K562 (cell line): ENCODE results near the gene DSG2. TPM values are rescaled to one million over a fixed set of nuclear protein-coding genes. Genes with fewer than 3 reads are reported as not detected.

Experiments used
- ATAC-seq: fragments of 200-7000 bp; cut with Tn5 transposase; 3 replicates; pipeline ENCODE4 v1.9.1; 2020; ENCODE audit warnings: moderate library complexity
- BruUV-seq: library from RNA; stranded (reverse); fragments of 400-500 nt; replicated peaks from 2 replicates; lab custom pipeline; 2021; lab: Mats Ljungman, UMichigan
- CTCF ChIA-PET: fragments of 300-600 bp; formaldehyde crosslinking; extraction: SDS; loops from one replicate; lab custom pipeline; 2021; ENCODE audit warnings: low intra/inter-chr PET ratio; lab: Yijun Ruan, JAX
- POLR2A ChIA-PET: fragments of 300-600, 350-650 bp; sonication (Branson Sonifier 250); formaldehyde crosslinking; extraction: SDS; loops from one replicate; lab custom pipeline; 2021; ENCODE audit warnings: antibody characterized with exemption, inconsistent platforms; lab: Yijun Ruan, JAX
- DNase-seq, 4 experiments: peaks; one replicate each; pipeline versions ENCODE4 v3.0.0 to v3.0.0-alpha.2; 2011 to 2018; ENCODE audit warnings: low spot score in 3 of 4, mixed read lengths in 3 of 4; ENCODE audit errors: extremely low read depth in 1 of 4
- FAIRE-seq: peaks from 2 replicates; lab custom pipeline; 2011; peaks lifted over from hg19 to GRCh38; lab: Jason Lieb, UNC
- H2AFZ ChIP-seq: 2 replicates; pipeline ENCODE4 v1.6.0; 2011; ENCODE audit warnings: low read depth, low read length, control low read depth, inconsistent platforms
- H3K27ac ChIP-seq: fragments of 200-600 bp; 3 replicates; pipeline ENCODE4 v1.8.0; 2011; ENCODE audit warnings: low read depth, mild to moderate bottlenecking, control low read depth, inconsistent platforms, low read length, moderate library complexity, mixed read lengths; ENCODE audit errors: extremely low read depth
- H3K27me3 ChIP-seq, 2 experiments: fragments of 300-600 bp in 1 of 2; 2 replicates in 1 of 2; 3 replicates in 1 of 2; pipeline versions ENCODE4 v1.6.0 to v1.8.0; 2011; ENCODE audit warnings: inconsistent platforms in 2 of 2, low read length in 2 of 2, mild to moderate bottlenecking in 1 of 2, mixed read lengths in 1 of 2, moderate library complexity in 1 of 2; ENCODE audit not compliant: control insufficient read depth in 2 of 2, insufficient read depth in 2 of 2
- H3K36me3 ChIP-seq: fragments of 300-600 bp; 3 replicates; pipeline ENCODE4 v1.8.0; 2011; ENCODE audit warnings: mild to moderate bottlenecking, low read length, inconsistent platforms; ENCODE audit not compliant: control insufficient read depth, insufficient read depth
- H3K4me1 ChIP-seq, 2 experiments: fragments of 200-600 bp in 1 of 2; replicated peaks in 1 of 2; 2 replicates in 1 of 2; 3 replicates in 1 of 2; pipeline versions ENCODE4 v1.5.1 to v1.8.0; 2011; ENCODE audit warnings: inconsistent platforms in 2 of 2, low read length in 2 of 2, mild to moderate bottlenecking in 1 of 2, mixed read lengths in 1 of 2, moderate library complexity in 1 of 2; ENCODE audit not compliant: control insufficient read depth in 2 of 2, insufficient read depth in 2 of 2
- H3K4me2 ChIP-seq: 2 replicates; pipeline ENCODE4 v1.6.1; 2011; ENCODE audit warnings: low read length, control low read depth, inconsistent platforms, mixed read lengths; ENCODE audit not compliant: insufficient read depth
- H3K4me3 ChIP-seq: fragments of 200-600 bp; sonication (generic), shearing (Covaris generic); 2 replicates; pipeline ENCODE4 v1.5.1; 2016; ENCODE audit warnings: control low read depth, inconsistent platforms
- H3K79me2 ChIP-seq: fragments of 200-600 bp; 3 replicates; pipeline ENCODE4 v1.8.0; 2011; ENCODE audit warnings: low read length, inconsistent platforms; ENCODE audit not compliant: control insufficient read depth, insufficient read depth
- H3K9ac ChIP-seq, 2 experiments: 2 replicates each; pipeline versions ENCODE4 v1.6.0 to v1.6.1; 2011; ENCODE audit warnings: low read depth in 2 of 2, low read length in 2 of 2, control low read depth in 1 of 2, inconsistent platforms in 1 of 2, mild to moderate bottlenecking in 1 of 2, mixed read lengths in 1 of 2; ENCODE audit not compliant: insufficient read depth in 1 of 2
- H3K9me1 ChIP-seq: one replicate; pipeline ENCODE4 v1.6.0; 2011; ENCODE audit warnings: inconsistent platforms, mild to moderate bottlenecking, low read length, moderate library complexity; ENCODE audit not compliant: control insufficient read depth, insufficient read depth
- H3K9me3 ChIP-seq: replicated peaks from 2 replicates; pipeline ENCODE4 v1.5.1; 2011; ENCODE audit warnings: low read depth, low read length, inconsistent platforms; ENCODE audit not compliant: control insufficient read depth, insufficient read depth
- H4K20me1 ChIP-seq: replicated peaks from 2 replicates; pipeline ENCODE4 v1.6.1; 2011; ENCODE audit warnings: low read length, inconsistent platforms, mixed read lengths; ENCODE audit not compliant: control insufficient read depth, insufficient read depth
- GABPB2 ChIP-seq: fragments of 250-450 bp; sonication (Bioruptor Pico); conservative IDR thresholded peaks from 2 replicates; pipeline ENCODE4 v1.5.1; 2021; ENCODE audit warnings: mild to moderate bottlenecking
- GATA2 ChIP-seq: sonication (generic); formaldehyde crosslinking; IDR thresholded peaks from 2 replicates; pipeline ENCODE4 v1.4.0; 2020; ENCODE audit warnings: mild to moderate bottlenecking, missing genetic modification reagents
- ZNF143 ChIP-seq: sonication (generic); formaldehyde crosslinking; IDR thresholded peaks from 2 replicates; pipeline ENCODE4 v1.9.0; 2022; ENCODE audit warnings: mild to moderate bottlenecking, missing genetic modification reagents
- ZSCAN32 ChIP-seq: fragments of 450-650 bp; formaldehyde crosslinking; IDR thresholded peaks from 2 replicates; pipeline ENCODE4 v1.4.0; 2020; ENCODE audit warnings: mild to moderate bottlenecking, moderate library complexity
- WGBS: fragments of 100-300 bp; shearing (Covaris generic); methylation state at CpG from one replicate; pipeline ENCODE4 v1.1.6; 2016; ENCODE audit warnings: low coverage, mixed read lengths; ENCODE audit not compliant: insufficient coverage; ENCODE audit errors: missing lambda C conversion rate; 5-methylcytosine and 5-hydroxymethylcytosine counted together
- in situ Hi-C: fragments of 300-500 bp; cut with MboI; formaldehyde crosslinking; loops from 4 replicates; pipeline ENCODE4 v1.15.0; 2018; ENCODE audit warnings: inconsistent platforms, mixed read lengths
- intact Hi-C: fragments of 100-400 bp; cut with micrococcal nuclease; formaldehyde crosslinking; loops from 2 replicates; pipeline ENCODE4 v1.14.2; 2022
- polyA plus RNA-seq, 8 experiments: library from polyadenylated mRNA; depleted of rRNA in 4 of 8; stranded (reverse) in 5 of 8; unstranded in 3 of 8; fragments of >200 nt; fragmentation: Nextera tagmentation in 2 of 8; fragmentation: Illumina TruSeq in 1 of 8; extraction: Ambion mirVana in 2 of 8; extraction: Trizol in 1 of 8; gene quantifications; 2 replicates each; pipeline versions ENCODE4 v1.2.1 to v1.2.3, GENCODE V29; 2011 to 2014; ENCODE audit warnings: inconsistent platforms in 1 of 8, missing spikeins in 1 of 8
- total RNA-seq, 7 experiments: library from RNA; depleted of rRNA in 6 of 7; stranded (reverse); fragments of >200 nt in 6 of 7; fragmentation: Illumina TruSeq in 2 of 7; extraction: Trizol in 2 of 7; gene quantifications; 2 replicates each; pipeline versions ENCODE4 v1.2.1 to v1.2.3, GENCODE V29; 2011 to 2021; ENCODE audit warnings: low replicate concordance in 1 of 7
- TF ChIP-seq, protein P1 (sequence below): fragments of 450-650 bp; IDR thresholded peaks from one replicate; pipeline ENCODE4 v1.6.1; 2018; ENCODE audit warnings: mild to moderate bottlenecking, moderate library complexity; ENCODE audit not compliant: partially characterized antibody
- TF ChIP-seq, protein P2 (sequence below), 2 experiments: fragments of 450-650 bp; formaldehyde crosslinking in 1 of 2; IDR thresholded peaks; 2 replicates each; pipeline versions ENCODE4 v1.4.0 to v1.6.1; 2014 to 2020; ENCODE audit warnings: mild to moderate bottlenecking in 2 of 2, borderline replicate concordance in 1 of 2, low read depth in 1 of 2

Gene DSG2
- total and polyA plus RNA-seq, 9 of the 15 experiments (the other 6 are each of a cell fraction or from before 2014, with no cell fraction given) = 16.9 to 68.6 (median 41.3) TPM

DNA sequence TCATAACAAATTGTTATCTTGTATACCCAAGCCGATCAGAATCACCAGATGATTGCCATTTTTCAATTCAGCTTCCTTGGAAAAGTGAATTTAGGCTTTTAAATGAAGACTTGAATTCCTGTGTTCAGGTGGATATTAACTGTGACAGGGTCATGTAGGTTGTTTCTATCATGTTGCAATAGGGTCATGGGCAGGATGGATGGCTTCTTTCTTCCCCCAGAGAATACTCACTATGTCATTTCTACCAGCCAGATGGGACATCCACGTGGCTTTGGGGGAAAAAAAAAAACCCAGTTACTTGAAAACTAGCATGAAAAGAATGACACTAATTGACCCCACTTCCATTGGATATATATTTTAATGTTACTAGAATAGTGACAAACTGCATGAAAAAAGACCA lies 14.6 kb upstream of the DSG2 start (continued):
- TF ChIP-seq, protein P1, sequence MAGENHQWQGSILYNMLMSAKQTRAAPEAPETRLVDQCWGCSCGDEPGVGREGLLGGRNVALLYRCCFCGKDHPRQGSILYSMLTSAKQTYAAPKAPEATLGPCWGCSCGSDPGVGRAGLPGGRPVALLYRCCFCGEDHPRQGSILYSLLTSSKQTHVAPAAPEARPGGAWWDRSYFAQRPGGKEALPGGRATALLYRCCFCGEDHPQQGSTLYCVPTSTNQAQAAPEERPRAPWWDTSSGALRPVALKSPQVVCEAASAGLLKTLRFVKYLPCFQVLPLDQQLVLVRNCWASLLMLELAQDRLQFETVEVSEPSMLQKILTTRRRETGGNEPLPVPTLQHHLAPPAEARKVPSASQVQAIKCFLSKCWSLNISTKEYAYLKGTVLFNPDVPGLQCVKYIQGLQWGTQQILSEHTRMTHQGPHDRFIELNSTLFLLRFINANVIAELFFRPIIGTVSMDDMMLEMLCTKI = no peak
- TF ChIP-seq GABPB2 = no peak

DNA sequence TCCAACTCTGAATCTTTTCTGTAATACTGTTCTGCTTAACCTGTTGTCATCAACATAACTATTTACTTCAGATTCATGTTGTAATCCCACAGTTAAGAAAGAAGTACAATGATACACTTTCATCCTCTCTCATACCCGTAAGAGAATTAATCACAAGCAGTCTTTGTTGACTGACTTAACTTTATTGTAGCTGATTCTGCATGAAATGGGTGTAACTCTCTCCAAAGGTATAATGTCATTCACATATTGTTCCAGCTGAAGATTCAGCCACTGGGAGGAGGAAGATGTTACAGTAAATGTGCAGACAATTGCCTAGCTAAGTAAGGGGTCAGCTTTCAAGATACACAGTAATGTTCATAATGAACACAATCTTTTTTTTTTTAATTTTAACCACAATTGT lies 13.5 kb upstream of the DSG2 start:
- Histone ChIP-seq H3K9ac (no peak overlapping the region), H3K9me1 (no peaks in the 10 kb centered on the region), H3K79me2 (no peaks in the 10 kb centered on the region), H3K4me3 (no peak overlapping the region), H3K9me3 (no peaks in the 10 kb centered on the region), H3K36me3 (no peaks in the 10 kb centered on the region), H2AFZ (no peak overlapping the region), H4K20me1 (no peaks in the 10 kb centered on the region), H3K4me1 (0 out of 5 replicates have a peak, but pooled peaks cover 0 to 5% of the 10 kb centered on the region in 2 experiments), H3K4me2 (no peak overlapping the region), H3K27ac (no peak overlapping the region), H3K27me3 (peaks cover 0 to 12% of the 10 kb centered on the region in 2 experiments; a peak in 1 of 5 replicates)
- in situ Hi-C loops = no loop called here
- intact Hi-C loops = no loop called here
- ATAC-seq (no peak), FAIRE-seq (no peak), DNase-seq (no peak)
- 0% methylated on average over 1 of the region's 1 CpG for WGBS
- BruUV-seq = no TSS peak
- ChIA-PET POLR2A (no interaction called here), CTCF (no interaction called here)
- TF ChIP-seq ZNF143 (CRISPR knock-in tag) = no peak
- TF ChIP-seq GATA2 (CRISPR knock-in tag) = no peak
- no peak for TF ChIP-seq ZSCAN32 (CRISPR knock-in tag)
- TF ChIP-seq, protein P2, sequence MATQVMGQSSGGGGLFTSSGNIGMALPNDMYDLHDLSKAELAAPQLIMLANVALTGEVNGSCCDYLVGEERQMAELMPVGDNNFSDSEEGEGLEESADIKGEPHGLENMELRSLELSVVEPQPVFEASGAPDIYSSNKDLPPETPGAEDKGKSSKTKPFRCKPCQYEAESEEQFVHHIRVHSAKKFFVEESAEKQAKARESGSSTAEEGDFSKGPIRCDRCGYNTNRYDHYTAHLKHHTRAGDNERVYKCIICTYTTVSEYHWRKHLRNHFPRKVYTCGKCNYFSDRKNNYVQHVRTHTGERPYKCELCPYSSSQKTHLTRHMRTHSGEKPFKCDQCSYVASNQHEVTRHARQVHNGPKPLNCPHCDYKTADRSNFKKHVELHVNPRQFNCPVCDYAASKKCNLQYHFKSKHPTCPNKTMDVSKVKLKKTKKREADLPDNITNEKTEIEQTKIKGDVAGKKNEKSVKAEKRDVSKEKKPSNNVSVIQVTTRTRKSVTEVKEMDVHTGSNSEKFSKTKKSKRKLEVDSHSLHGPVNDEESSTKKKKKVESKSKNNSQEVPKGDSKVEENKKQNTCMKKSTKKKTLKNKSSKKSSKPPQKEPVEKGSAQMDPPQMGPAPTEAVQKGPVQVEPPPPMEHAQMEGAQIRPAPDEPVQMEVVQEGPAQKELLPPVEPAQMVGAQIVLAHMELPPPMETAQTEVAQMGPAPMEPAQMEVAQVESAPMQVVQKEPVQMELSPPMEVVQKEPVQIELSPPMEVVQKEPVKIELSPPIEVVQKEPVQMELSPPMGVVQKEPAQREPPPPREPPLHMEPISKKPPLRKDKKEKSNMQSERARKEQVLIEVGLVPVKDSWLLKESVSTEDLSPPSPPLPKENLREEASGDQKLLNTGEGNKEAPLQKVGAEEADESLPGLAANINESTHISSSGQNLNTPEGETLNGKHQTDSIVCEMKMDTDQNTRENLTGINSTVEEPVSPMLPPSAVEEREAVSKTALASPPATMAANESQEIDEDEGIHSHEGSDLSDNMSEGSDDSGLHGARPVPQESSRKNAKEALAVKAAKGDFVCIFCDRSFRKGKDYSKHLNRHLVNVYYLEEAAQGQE (IDR thresholded peaks at IDR 0.05; ENCODE audit: borderline replicate concordance) = no peak
- TF ChIP-seq, protein P2 (CRISPR knock-in tag; IDR thresholded peaks at IDR 0.05; ENCODE audit: low read depth) = no peak
